ENCODE measurements around the gene IKZF3. TPM values are rescaled to one million over a fixed set of nuclear protein-coding genes. Genes with fewer than 3 reads are reported as not detected.

IKZF3 gene
- total and polyA plus RNA-seq, 4 donors: 1.0 to 3.9 (median 2.6) TPM

DNA sequence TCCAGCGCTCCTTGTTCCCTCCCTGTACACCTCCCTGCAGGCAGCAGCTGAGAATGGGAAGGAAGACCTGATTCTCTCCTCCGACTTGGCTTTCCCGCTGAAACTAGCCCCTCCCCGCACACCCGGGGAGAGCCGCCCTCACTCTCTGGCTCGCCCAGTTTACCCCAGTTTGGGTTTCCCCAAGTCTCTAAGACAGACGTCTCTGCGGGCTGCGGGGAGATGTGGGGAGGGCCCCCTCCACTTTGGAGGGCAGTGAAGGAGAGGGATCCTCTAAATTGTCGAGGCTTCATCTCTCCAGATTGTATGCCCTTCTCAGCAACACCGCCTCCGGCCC is 125.6 kb downstream of the IKZF3 start:
- Histone ChIP-seq H3K27ac (ENCODE audit: low read depth in 1 of 2, low read length in 1 of 2) (no peak overlapping the region), H3K36me3 (ENCODE audit: control insufficient read depth in 4 of 4, insufficient read depth in 4 of 4, low read length in 4 of 4) (peaks cover 0 to 2% (median 0%) of the 10 kb centered on the region in 4 donors), H3K4me3 (peak overlapping the region; percentile 23), H3K9ac (ENCODE audit: insufficient read depth in 1 of 2, low read length in 2 of 2) (no peak overlapping the region), H3K27me3 (ENCODE audit: control insufficient read depth in 3 of 3, insufficient read depth in 3 of 3, low read length in 2 of 3) (peaks cover 0 to 36% (median 20%) of the 10 kb centered on the region in 3 donors), H3K4me1 (ENCODE audit: control insufficient read depth in 5 of 5, insufficient read depth in 5 of 5, low read length in 5 of 5) (peaks cover 0 to 21% (median 14%) of the 10 kb centered on the region in 5 donors), H3K9me3 (ENCODE audit: control insufficient read depth in 4 of 4, insufficient read depth in 3 of 4, low read length in 3 of 4) (no peaks in the 10 kb centered on the region)
- DNase-seq (peak in 1 of 3 donors; percentile 20), ATAC-seq (ENCODE audit: insufficient read depth, low FRiP score) (peak; percentile 23)
- 1 to 3% methylated on average over 12 to 13 of the region's 13 CpGs for WGBS, 2 donors
- TF ChIP-seq, protein P1, sequence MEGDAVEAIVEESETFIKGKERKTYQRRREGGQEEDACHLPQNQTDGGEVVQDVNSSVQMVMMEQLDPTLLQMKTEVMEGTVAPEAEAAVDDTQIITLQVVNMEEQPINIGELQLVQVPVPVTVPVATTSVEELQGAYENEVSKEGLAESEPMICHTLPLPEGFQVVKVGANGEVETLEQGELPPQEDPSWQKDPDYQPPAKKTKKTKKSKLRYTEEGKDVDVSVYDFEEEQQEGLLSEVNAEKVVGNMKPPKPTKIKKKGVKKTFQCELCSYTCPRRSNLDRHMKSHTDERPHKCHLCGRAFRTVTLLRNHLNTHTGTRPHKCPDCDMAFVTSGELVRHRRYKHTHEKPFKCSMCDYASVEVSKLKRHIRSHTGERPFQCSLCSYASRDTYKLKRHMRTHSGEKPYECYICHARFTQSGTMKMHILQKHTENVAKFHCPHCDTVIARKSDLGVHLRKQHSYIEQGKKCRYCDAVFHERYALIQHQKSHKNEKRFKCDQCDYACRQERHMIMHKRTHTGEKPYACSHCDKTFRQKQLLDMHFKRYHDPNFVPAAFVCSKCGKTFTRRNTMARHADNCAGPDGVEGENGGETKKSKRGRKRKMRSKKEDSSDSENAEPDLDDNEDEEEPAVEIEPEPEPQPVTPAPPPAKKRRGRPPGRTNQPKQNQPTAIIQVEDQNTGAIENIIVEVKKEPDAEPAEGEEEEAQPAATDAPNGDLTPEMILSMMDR (IDR thresholded peaks at IDR 0.05; ENCODE audit: control extremely low read depth, extremely low read depth): no peak

DNA sequence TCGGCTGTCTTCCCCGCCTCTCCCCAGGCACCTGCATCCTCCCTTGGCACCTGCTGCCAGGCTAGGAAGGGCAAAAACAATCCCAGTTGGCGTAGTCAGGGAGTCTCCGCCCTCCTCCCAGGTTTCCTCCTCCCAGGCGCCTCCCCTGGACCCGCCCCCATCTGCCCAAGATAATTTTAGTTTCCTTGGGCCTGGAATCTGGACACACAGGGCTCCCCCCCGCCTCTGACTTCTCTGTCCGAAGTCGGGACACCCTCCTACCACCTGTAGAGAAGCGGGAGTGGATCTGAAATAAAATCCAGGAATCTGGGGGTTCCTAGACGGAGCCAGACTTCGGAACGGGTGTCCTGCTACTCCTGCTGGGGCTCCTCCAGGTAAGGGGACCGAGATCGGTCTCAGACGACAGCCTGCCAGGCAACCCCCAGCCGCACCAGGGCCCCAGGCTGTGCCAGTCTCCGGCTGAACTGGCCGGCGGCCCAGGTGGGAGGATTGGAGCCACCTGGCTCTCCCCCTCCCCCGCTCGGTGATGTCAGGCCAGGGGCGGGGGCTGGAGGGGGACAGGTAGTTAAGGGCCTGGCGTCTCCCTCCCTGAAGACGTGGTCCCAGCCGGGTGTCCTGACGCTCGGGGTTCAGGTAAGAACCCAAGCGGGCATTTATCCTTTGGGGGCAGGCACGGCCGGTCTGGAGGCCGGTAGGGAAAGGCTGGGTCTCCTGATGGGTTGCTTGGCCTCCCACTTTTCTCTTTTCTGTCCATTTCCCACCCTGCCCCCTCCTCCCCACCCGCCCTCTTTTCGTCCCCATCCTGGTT is 126.1 kb downstream of the IKZF3 start, which contains the start of gene GRB7:
GRB7 (plus strand) TSS at position 179 of the 808 bp plus-strand sequence. CDS start 4,364 bp downstream, outside the sequence.
- ATAC-seq (ENCODE audit: insufficient read depth, low FRiP score) (peak; percentile 38), DNase-seq (peak; percentile 42 to 65 (median 61))
- Histone ChIP-seq H3K27me3 (ENCODE audit: control insufficient read depth in 3 of 3, insufficient read depth in 3 of 3, low read length in 2 of 3) (peaks cover 0 to 36% (median 20%) of the 10 kb centered on the region in 3 donors), H3K9ac (ENCODE audit: insufficient read depth in 1 of 2, low read length in 2 of 2) (no peak within 1 kb of the TSS), H3K36me3 (ENCODE audit: control insufficient read depth in 4 of 4, insufficient read depth in 4 of 4, low read length in 4 of 4) (no peaks in the 10 kb centered on the region), H3K9me3 (ENCODE audit: control insufficient read depth in 4 of 4, insufficient read depth in 3 of 4, low read length in 3 of 4) (no peaks in the 10 kb centered on the region), H3K4me3 (peak within 1 kb of the TSS; percentile 35), H3K4me1 (ENCODE audit: control insufficient read depth in 5 of 5, insufficient read depth in 5 of 5, low read length in 5 of 5) (peaks cover 0 to 21% (median 14%) of the 10 kb centered on the region in 5 donors), H3K27ac (ENCODE audit: low read depth in 1 of 2, low read length in 1 of 2) (peak within 1 kb of the TSS in 1 of 2 donors; percentile 62)
- 7 to 12% methylated on average over 32 to 34 of the region's 34 CpGs for WGBS, 2 donors
- TF ChIP-seq, protein P1 (IDR thresholded peaks at IDR 0.05; ENCODE audit: control extremely low read depth, extremely low read depth): no peak

DNA sequence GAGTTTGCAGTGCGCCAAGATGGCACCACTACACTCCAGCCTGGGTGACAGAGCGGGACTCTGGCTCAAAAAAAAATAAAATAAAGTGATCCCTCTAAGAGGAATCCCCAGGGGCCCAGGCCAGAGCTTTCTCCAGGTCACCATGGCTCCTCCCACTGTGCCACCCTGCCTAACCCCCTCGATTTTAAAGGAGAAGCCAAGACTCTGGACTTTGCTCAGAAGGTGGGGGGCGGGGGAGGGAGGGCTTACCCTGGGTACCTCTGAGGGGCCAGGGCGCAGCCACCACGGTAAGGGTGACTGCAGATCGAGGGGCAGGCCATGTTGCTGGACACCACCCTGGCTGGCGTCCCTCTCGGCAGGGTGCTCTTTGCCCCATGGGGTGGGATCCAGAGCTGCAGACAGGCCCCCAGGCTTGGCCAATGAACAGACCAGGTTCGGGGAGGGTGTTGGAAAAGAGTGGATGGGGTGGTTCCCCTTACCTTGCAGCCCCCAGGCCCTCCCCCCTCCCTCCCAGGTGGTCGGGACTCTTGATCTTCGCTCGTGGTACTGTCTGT is 126.8 kb downstream of the IKZF3 start:
- no peak for ATAC-seq (ENCODE audit: insufficient read depth, low FRiP score)
- peak overlapping the region in 1 of 2 donors; percentile 62 for H3K27ac ChIP-seq (ENCODE audit: low read depth in 1 of 2, low read length in 1 of 2)
- H3K27me3 ChIP-seq (ENCODE audit: control insufficient read depth in 3 of 3, insufficient read depth in 3 of 3, low read length in 2 of 3): peaks cover 0 to 36% (median 20%) of the 10 kb centered on the region in 3 donors
- peaks cover 0 to 21% (median 14%) of the 10 kb centered on the region in 5 donors for H3K4me1 ChIP-seq (ENCODE audit: control insufficient read depth in 5 of 5, insufficient read depth in 5 of 5, low read length in 5 of 5)
- TF ChIP-seq, protein P1 (IDR thresholded peaks at IDR 0.05; ENCODE audit: control extremely low read depth, extremely low read depth): no peak
- DNase-seq: no peak
- no peak overlapping the region for H3K9ac ChIP-seq (ENCODE audit: insufficient read depth in 1 of 2, low read length in 2 of 2)
- H3K9me3 ChIP-seq (ENCODE audit: control insufficient read depth in 4 of 4, insufficient read depth in 3 of 4, low read length in 3 of 4): no peaks in the 10 kb centered on the region
- no peaks in the 10 kb centered on the region for H3K36me3 ChIP-seq (ENCODE audit: control insufficient read depth in 4 of 4, insufficient read depth in 4 of 4, low read length in 4 of 4)
- WGBS, 2 donors: 48 to 59% methylated on average over 10 to 13 of the region's 13 CpGs
- H3K4me3 ChIP-seq: no peak overlapping the region
